ENCODE data around the gene THADA. TPM values are rescaled to one million over a fixed set of nuclear protein-coding genes. Genes with fewer than 3 reads are reported as not detected.

Gene THADA
- total RNA-seq, 1 donor from 2014 or later, result 28.3 TPM

- TF ChIP-seq CTCF (IDR thresholded peaks at IDR 0.05), result no peak
- peaks cover 7% of the 10 kb centered on the region for H3K36me3 Mint-ChIP-seq (ENCODE audit: unreplicated experiment)
- no peak for DNase-seq (ENCODE audit: extremely low spot score, unreplicated experiment)
- H3K4me1 Mint-ChIP-seq (ENCODE audit: unreplicated experiment), result peaks cover 47% of the 10 kb centered on the region
- no peak overlapping the region for H3K27ac Mint-ChIP-seq (ENCODE audit: unreplicated experiment)
- no peak overlapping the region for H3K4me3 Mint-ChIP-seq (ENCODE audit: unreplicated experiment)
- no peaks in the 10 kb centered on the region for H3K9me3 Mint-ChIP-seq (ENCODE audit: unreplicated experiment)
- no peaks in the 10 kb centered on the region for H3K27me3 Mint-ChIP-seq (ENCODE audit: unreplicated experiment)
Observed at GRCh38 chr2:43314299-43314927, 281.4 kb downstream of the THADA start.

- Mint-ChIP-seq H3K27me3 (ENCODE audit: unreplicated experiment) (no peaks in the 10 kb centered on the region), H3K9me3 (ENCODE audit: unreplicated experiment) (no peaks in the 10 kb centered on the region), H3K36me3 (ENCODE audit: unreplicated experiment) (peaks cover 9% of the 10 kb centered on the region), H3K4me1 (ENCODE audit: unreplicated experiment) (peaks cover 39% of the 10 kb centered on the region), H3K27ac (ENCODE audit: unreplicated experiment) (peak overlapping the region; percentile 68), H3K4me3 (ENCODE audit: unreplicated experiment) (no peak overlapping the region)
- DNase-seq (ENCODE audit: extremely low spot score, unreplicated experiment), result no peak
- no peak for TF ChIP-seq CTCF (IDR thresholded peaks at IDR 0.05)
Observed at GRCh38 chr2:43313642-43314017, 282.2 kb downstream of the THADA start.

GRCh38 chr2:43312755-43313641 lies 282.8 kb downstream of the THADA start:
- Mint-ChIP-seq H3K9me3 (ENCODE audit: unreplicated experiment) (no peaks in the 10 kb centered on the region), H3K27ac (ENCODE audit: unreplicated experiment) (peak overlapping the region; percentile 76), H3K27me3 (ENCODE audit: unreplicated experiment) (no peaks in the 10 kb centered on the region), H3K4me3 (ENCODE audit: unreplicated experiment) (peak overlapping the region; percentile 7), H3K36me3 (ENCODE audit: unreplicated experiment) (peaks cover 9% of the 10 kb centered on the region), H3K4me1 (ENCODE audit: unreplicated experiment) (peaks cover 38% of the 10 kb centered on the region)
- no peak for TF ChIP-seq CTCF (IDR thresholded peaks at IDR 0.05)
- DNase-seq (ENCODE audit: extremely low spot score, unreplicated experiment), result no peak

GRCh38 chr2:43311276-43311675 lies 284.6 kb downstream of the THADA start:
- Mint-ChIP-seq H3K4me1 (ENCODE audit: unreplicated experiment) (peaks cover 38% of the 10 kb centered on the region), H3K27ac (ENCODE audit: unreplicated experiment) (peak overlapping the region; percentile 76), H3K4me3 (ENCODE audit: unreplicated experiment) (no peak overlapping the region), H3K36me3 (ENCODE audit: unreplicated experiment) (peaks cover 8% of the 10 kb centered on the region), H3K9me3 (ENCODE audit: unreplicated experiment) (no peaks in the 10 kb centered on the region), H3K27me3 (ENCODE audit: unreplicated experiment) (no peaks in the 10 kb centered on the region)
- DNase-seq (ENCODE audit: extremely low spot score, unreplicated experiment), result no peak
- no peak for TF ChIP-seq CTCF (IDR thresholded peaks at IDR 0.05)

GRCh38 chr2:43309935-43310334 lies 285.9 kb downstream of the THADA start:
- no peak overlapping the region for H3K4me3 Mint-ChIP-seq (ENCODE audit: unreplicated experiment)
- TF ChIP-seq CTCF (IDR thresholded peaks at IDR 0.05), result no peak
- no peaks in the 10 kb centered on the region for H3K27me3 Mint-ChIP-seq (ENCODE audit: unreplicated experiment)
- peaks cover 4% of the 10 kb centered on the region for H3K36me3 Mint-ChIP-seq (ENCODE audit: unreplicated experiment)
- no peak overlapping the region for H3K27ac Mint-ChIP-seq (ENCODE audit: unreplicated experiment)
- no peak for DNase-seq (ENCODE audit: extremely low spot score, unreplicated experiment)
- H3K9me3 Mint-ChIP-seq (ENCODE audit: unreplicated experiment), result no peaks in the 10 kb centered on the region
- peaks cover 42% of the 10 kb centered on the region for H3K4me1 Mint-ChIP-seq (ENCODE audit: unreplicated experiment)

Data from osteocyte (in vitro differentiated cells).